Measurements from ENCODE around the gene TMEM86B. TPM values are rescaled to one million over a fixed set of nuclear protein-coding genes. Genes with fewer than 3 reads are reported as not detected.

Gene TMEM86B
- total RNA-seq, 1 donor, result 2.5 TPM

DNA sequence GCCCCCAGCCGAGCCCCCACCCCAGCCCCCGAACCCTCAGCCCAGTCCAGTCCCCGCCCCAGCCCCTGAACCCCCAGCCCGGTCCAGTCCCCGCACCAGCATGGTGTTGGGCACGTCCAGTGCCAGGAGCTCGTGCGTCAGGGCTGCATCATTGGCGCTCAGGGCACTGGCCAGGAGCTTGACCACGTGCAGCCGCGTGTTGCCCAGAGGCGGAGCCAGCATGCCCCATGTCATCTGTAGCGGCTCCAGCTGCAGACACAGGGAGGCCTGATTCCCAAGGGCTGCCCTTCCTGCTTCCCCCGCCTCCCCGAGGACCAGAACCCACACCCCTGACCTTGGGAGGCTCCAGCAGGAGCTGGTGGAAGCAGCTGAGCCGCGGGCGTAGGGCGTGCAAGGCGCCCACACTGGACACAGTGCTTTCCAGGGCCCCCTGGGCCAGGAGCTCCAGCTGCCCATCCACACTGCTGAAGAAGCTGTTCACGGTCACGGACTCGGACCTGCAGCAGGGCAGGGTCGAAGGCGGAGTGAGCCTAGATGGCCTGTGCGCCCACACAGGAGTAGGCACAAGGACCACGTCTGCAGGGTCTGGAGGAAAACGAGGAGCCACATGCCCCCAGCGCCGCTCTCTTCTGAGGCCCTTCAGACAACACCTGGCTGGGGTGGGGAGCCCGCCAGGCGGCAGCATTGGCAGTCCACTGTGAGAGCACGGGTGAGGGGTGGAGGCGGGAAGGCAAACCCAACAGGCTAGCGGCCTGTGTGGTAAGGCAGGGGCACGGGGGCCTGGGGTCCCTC lies 12.8 kb upstream of the TMEM86B start:
- Histone ChIP-seq H3K4me1 (ENCODE audit: insufficient read depth, low read length) (no peaks in the 10 kb centered on the region), H3K9me3 (ENCODE audit: low read depth, low read length) (no peaks in the 10 kb centered on the region), H3K36me3 (ENCODE audit: insufficient read depth, low read length) (peaks cover 79% of the 10 kb centered on the region), H2AFZ (ENCODE audit: low read length) (no peak overlapping the region), H3K4me3 (ENCODE audit: insufficient read depth, low read length) (no peak overlapping the region), H3K27ac (ENCODE audit: low read depth, low read length) (no peak overlapping the region), H3K79me2 (ENCODE audit: insufficient read depth, low read length) (peaks cover 13% of the 10 kb centered on the region), H3K4me2 (ENCODE audit: insufficient read depth, low read length) (no peak overlapping the region), H4K20me1 (ENCODE audit: insufficient read depth, low read length) (peaks cover 10% of the 10 kb centered on the region), H3K27me3 (ENCODE audit: insufficient read depth, low read length) (no peaks in the 10 kb centered on the region)
- DNase-seq (ENCODE audit: insufficient read length, low spot score, missing footprints), result peak; percentile 65
- TF ChIP-seq, protein P1, sequence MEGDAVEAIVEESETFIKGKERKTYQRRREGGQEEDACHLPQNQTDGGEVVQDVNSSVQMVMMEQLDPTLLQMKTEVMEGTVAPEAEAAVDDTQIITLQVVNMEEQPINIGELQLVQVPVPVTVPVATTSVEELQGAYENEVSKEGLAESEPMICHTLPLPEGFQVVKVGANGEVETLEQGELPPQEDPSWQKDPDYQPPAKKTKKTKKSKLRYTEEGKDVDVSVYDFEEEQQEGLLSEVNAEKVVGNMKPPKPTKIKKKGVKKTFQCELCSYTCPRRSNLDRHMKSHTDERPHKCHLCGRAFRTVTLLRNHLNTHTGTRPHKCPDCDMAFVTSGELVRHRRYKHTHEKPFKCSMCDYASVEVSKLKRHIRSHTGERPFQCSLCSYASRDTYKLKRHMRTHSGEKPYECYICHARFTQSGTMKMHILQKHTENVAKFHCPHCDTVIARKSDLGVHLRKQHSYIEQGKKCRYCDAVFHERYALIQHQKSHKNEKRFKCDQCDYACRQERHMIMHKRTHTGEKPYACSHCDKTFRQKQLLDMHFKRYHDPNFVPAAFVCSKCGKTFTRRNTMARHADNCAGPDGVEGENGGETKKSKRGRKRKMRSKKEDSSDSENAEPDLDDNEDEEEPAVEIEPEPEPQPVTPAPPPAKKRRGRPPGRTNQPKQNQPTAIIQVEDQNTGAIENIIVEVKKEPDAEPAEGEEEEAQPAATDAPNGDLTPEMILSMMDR (IDR thresholded peaks at IDR 0.05; ENCODE audit: extremely low read depth, low read depth, low read length), result no peak

DNA sequence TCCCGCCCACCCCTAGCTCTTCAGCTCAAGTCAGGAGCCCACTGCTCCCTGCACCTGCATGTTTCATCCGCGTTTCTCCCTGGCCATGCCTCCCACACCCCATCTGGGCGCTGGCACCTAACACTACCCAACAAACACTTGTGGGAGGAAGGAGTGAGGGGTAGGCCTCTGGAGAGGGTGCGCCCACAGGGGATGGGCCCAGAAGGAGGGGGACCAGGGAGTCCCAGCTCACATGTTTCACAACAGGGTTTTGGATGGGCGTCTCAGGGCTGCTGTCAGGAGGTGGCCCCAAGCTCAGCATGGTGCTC lies 12.1 kb upstream of the TMEM86B start:
- TF ChIP-seq, protein P1 (IDR thresholded peaks at IDR 0.05; ENCODE audit: extremely low read depth, low read depth, low read length), result no peak
- Histone ChIP-seq H3K36me3 (ENCODE audit: insufficient read depth, low read length) (peaks cover 76% of the 10 kb centered on the region), H3K79me2 (ENCODE audit: insufficient read depth, low read length) (peaks cover 10% of the 10 kb centered on the region), H3K4me3 (ENCODE audit: insufficient read depth, low read length) (no peak overlapping the region), H2AFZ (ENCODE audit: low read length) (no peak overlapping the region), H3K4me2 (ENCODE audit: insufficient read depth, low read length) (no peak overlapping the region), H3K27ac (ENCODE audit: low read depth, low read length) (no peak overlapping the region), H3K4me1 (ENCODE audit: insufficient read depth, low read length) (no peaks in the 10 kb centered on the region), H4K20me1 (ENCODE audit: insufficient read depth, low read length) (peaks cover 8% of the 10 kb centered on the region), H3K27me3 (ENCODE audit: insufficient read depth, low read length) (no peaks in the 10 kb centered on the region), H3K9me3 (ENCODE audit: low read depth, low read length) (no peaks in the 10 kb centered on the region)
- DNase-seq (ENCODE audit: insufficient read length, low spot score, missing footprints), result peak; percentile 34

DNA sequence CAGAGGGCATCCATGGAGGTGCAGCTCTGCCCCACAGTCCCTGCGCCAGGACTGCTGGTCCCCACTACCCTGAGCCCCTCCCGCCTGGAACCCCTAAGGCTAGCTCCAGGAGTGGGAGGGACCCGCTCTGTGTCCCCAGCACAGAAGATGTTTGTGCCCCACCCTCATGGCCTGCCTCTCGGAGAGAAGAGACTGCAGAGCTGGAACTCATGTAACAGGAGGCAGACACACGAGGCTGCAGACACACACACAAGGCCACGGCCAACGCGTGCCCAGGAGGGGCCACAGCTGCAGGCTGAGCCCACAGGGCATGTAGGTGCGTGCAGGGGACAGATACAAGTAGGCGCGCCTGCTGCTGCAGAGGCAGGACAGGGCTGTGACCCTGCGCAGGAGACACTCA lies 10.4 kb upstream of the TMEM86B start:
- no peaks in the 10 kb centered on the region for H3K9me3 ChIP-seq (ENCODE audit: low read depth, low read length)
- H4K20me1 ChIP-seq (ENCODE audit: insufficient read depth, low read length), result peaks cover 14% of the 10 kb centered on the region
- peaks cover 76% of the 10 kb centered on the region for H3K36me3 ChIP-seq (ENCODE audit: insufficient read depth, low read length)
- H3K79me2 ChIP-seq (ENCODE audit: insufficient read depth, low read length), result peaks cover under 1% of the 10 kb centered on the region
- no peaks in the 10 kb centered on the region for H3K4me1 ChIP-seq (ENCODE audit: insufficient read depth, low read length)
- no peaks in the 10 kb centered on the region for H3K27me3 ChIP-seq (ENCODE audit: insufficient read depth, low read length)
- H3K4me3 ChIP-seq (ENCODE audit: insufficient read depth, low read length), result no peak overlapping the region
- H2AFZ ChIP-seq (ENCODE audit: low read length), result no peak overlapping the region
- TF ChIP-seq, protein P1 (IDR thresholded peaks at IDR 0.05; ENCODE audit: extremely low read depth, low read depth, low read length), result no peak
- DNase-seq (ENCODE audit: insufficient read length, low spot score, missing footprints), result peak; percentile 50
- no peak overlapping the region for H3K27ac ChIP-seq (ENCODE audit: low read depth, low read length)
- H3K4me2 ChIP-seq (ENCODE audit: insufficient read depth, low read length), result no peak overlapping the region

DNA sequence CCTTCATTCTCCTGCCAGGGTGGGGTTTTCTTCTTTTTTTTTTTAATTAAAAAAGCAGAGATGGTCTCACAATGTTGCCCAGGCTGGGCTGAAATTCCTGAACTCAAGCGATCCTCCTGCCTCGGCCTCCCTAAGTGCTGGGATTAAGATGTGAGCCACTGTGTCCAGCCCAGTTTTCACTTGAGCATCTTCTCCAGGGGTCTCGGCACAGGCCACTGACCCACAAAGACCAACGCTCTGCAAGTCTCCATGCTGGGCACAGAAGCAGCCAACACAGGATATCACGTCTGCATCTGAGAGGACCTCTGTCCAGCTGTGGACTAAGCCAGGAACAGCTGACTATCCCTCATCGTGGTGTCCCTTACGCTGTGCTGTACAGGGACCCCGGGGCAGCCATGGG lies 9.5 kb upstream of the TMEM86B start:
- no peaks in the 10 kb centered on the region for H3K27me3 ChIP-seq (ENCODE audit: insufficient read depth, low read length)
- no peak overlapping the region for H3K4me3 ChIP-seq (ENCODE audit: insufficient read depth, low read length)
- TF ChIP-seq, protein P1 (IDR thresholded peaks at IDR 0.05; ENCODE audit: extremely low read depth, low read depth, low read length), result no peak
- peak; percentile 69 for DNase-seq (ENCODE audit: insufficient read length, low spot score, missing footprints)
- H3K4me1 ChIP-seq (ENCODE audit: insufficient read depth, low read length), result no peaks in the 10 kb centered on the region
- H3K9me3 ChIP-seq (ENCODE audit: low read depth, low read length), result no peaks in the 10 kb centered on the region
- H4K20me1 ChIP-seq (ENCODE audit: insufficient read depth, low read length), result peaks cover 13% of the 10 kb centered on the region
- no peak overlapping the region for H2AFZ ChIP-seq (ENCODE audit: low read length)
- H3K27ac ChIP-seq (ENCODE audit: low read depth, low read length), result no peak overlapping the region
- H3K36me3 ChIP-seq (ENCODE audit: insufficient read depth, low read length), result peaks cover 78% of the 10 kb centered on the region
- H3K4me2 ChIP-seq (ENCODE audit: insufficient read depth, low read length), result no peak overlapping the region
- no peaks in the 10 kb centered on the region for H3K79me2 ChIP-seq (ENCODE audit: insufficient read depth, low read length)

Measured in osteoblast (primary cell).